OCI-M1 (cell line): ENCODE data around the gene ELOF1.

Source experiments
- DNase-seq: peaks from one replicate; lab custom pipeline; 2025; lab: John Stamatoyannopoulos, UW

The ELOF1 gene

GRCh38 chr19:11535792-11536595 is 23.0 kb downstream of the ELOF1 start:
- peak; percentile 100 for DNase-seq

GRCh38 chr19:11534948-11535347 is 24.1 kb downstream of the ELOF1 start:
- DNase-seq: peak; percentile 74

- DNase-seq: peak; percentile 74
Measured at GRCh38 chr19:11534538-11534937, 24.5 kb downstream of the ELOF1 start.

GRCh38 chr19:11530432-11530831 is 28.6 kb downstream of the ELOF1 start:
- DNase-seq: peak; percentile 100

- peak; percentile 100 for DNase-seq
Measured at GRCh38 chr19:11528551-11529341, 30.3 kb downstream of the ELOF1 start, which contains the start of gene ECSIT. ECSIT (minus strand) TSS chr19:11529134; CDS start chr19:11519170, 9,964 bp downstream.

- no peak for DNase-seq
Measured at GRCh38 chr19:11519138-11519537, 39.9 kb downstream of the ELOF1 start.

GRCh38 chr19:11513946-11514345 is 45.1 kb downstream of the ELOF1 start:
- no peak for DNase-seq

- no peak for DNase-seq
Measured at GRCh38 chr19:11510444-11510843, 48.6 kb downstream of the ELOF1 start.

- DNase-seq: no peak
Measured at GRCh38 chr19:11507370-11508078, 51.5 kb downstream of the ELOF1 start.

GRCh38 chr19:11506967-11507366 is 52.1 kb downstream of the ELOF1 start:
- no peak for DNase-seq

GRCh38 chr19:11506101-11506555 is 52.9 kb downstream of the ELOF1 start:
- peak; percentile 69 for DNase-seq

GRCh38 chr19:11505504-11506100 is 53.4 kb downstream of the ELOF1 start, which contains the start of gene ZNF653:
ZNF653 (minus strand) TSS chr19:11505839; CDS start chr19:11505786, 53 bp downstream.
- DNase-seq: peak; percentile 100

- DNase-seq: peak; percentile 100
Measured at GRCh38 chr19:11505032-11505503, 54.0 kb downstream of the ELOF1 start.

- DNase-seq: no peak
Measured at GRCh38 chr19:11504502-11505031, 54.5 kb downstream of the ELOF1 start.
